Measurements from ENCODE around the gene PFKM. TPM values are rescaled to one million over a fixed set of nuclear protein-coding genes. Genes with fewer than 3 reads are reported as not detected.
A peak's percentile ranks its signal among the peaks of the same experiment; 100 is the strongest.

PFKM gene
- total and polyA plus RNA-seq, 9 of the 15 experiments (the other 6 are each of a cell fraction or from before 2014, with no cell fraction given), result 16.5 to 39.9 (median 31.7) TPM

DNA sequence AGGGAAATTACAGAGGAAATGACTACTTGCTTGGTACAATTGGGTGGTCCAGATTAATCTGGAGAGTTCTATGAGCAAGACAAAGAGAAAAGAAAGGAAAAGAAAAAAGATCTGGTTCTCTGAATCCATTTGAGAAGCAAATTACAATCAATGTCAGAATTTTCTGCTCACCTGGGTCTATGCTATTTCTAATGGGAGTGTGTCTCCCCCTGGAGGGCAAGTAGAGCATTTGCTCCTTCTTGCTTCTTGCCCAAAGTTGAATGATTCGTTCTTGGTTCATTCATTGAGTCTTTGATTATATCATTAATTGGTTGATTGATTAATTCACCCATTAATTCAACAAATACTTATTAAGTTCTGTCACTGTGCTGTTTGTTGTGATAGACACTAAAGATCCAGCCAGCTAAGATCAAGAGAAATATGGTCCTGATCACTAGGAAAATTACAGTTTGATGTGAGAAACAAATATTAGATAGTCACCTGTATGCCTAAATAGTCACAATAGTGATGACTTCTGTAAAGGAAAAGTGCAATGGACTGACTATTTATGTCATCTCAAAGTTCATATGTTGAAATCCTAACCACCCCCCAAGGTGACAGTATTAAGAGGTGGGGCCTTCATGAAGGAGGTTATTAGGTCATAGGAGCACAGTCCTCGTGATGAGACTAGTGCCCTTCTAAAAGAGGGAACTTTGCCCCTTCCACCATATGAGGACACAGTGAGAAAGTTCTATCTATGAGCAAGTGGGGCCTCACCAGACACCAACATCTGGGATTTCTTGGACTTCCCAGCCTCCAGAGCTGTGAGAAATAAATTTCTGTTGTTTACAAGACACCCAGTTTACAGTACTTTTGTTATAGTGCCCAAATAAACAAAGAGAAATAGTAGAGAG lies 46.2 kb downstream of the PFKM start:
- H3K36me3 ChIP-seq (ENCODE audit: control insufficient read depth, insufficient read depth, low read length), result no peaks in the 10 kb centered on the region
- no peaks in the 10 kb centered on the region for H4K20me1 ChIP-seq (replicated peaks; ENCODE audit: control insufficient read depth, insufficient read depth, low read length)
- 4% methylated on average over 2 of the region's 2 CpGs for WGBS (ENCODE audit: insufficient coverage, low coverage, missing lambda C conversion rate)
- no peaks in the 10 kb centered on the region for H3K27me3 ChIP-seq (ENCODE audit: control insufficient read depth in 2 of 2, insufficient read depth in 2 of 2, low read length in 2 of 2)
- H3K4me3 ChIP-seq, result no peak overlapping the region
- no TSS peak for BruUV-seq (replicated peaks)
- POLR2A ChIA-PET, result interaction anchor here (1.7 kb wide), 1 partner anchor 11 kb away, joined by 6 read pairs; no protein-coding TSS in a partner anchor
- in situ Hi-C loops (cut with MboI) (loop anchor here (10.0 kb wide), 1 partner anchor 201 kb away; the partner anchor contains the start of gene TMEM106C), intact Hi-C loops (cut with micrococcal nuclease) (loop anchor here (1.0 to 10.0 kb wide), 6 partner anchors 81 to 451 kb away; partner anchors contain the start of gene TMEM106C)
- H3K4me2 ChIP-seq (ENCODE audit: insufficient read depth, low read length), result no peak overlapping the region
- H3K9me3 ChIP-seq (replicated peaks; ENCODE audit: control insufficient read depth, insufficient read depth, low read depth, low read length), result no peaks in the 10 kb centered on the region
- DNase-seq (ENCODE audit: extremely low read depth in 1 of 4, low spot score in 3 of 4), result peak; percentile 58 to 77 (median 61)
- peak; percentile 82 for ATAC-seq
- no peak overlapping the region for H2AFZ ChIP-seq (ENCODE audit: low read depth, low read length)
- H3K27ac ChIP-seq (ENCODE audit: extremely low read depth, low read depth, low read length), result no peak overlapping the region
- H3K79me2 ChIP-seq (ENCODE audit: control insufficient read depth, insufficient read depth, low read length), result no peaks in the 10 kb centered on the region
- CTCF ChIA-PET (ENCODE audit: low intra/inter-chr PET ratio), result interaction anchor here (0.7 to 3.6 kb wide), 7 partner anchors 24 to 450 kb away, joined by 3 to 42 read pairs (median 3); partner anchors contain the start of gene TMEM106C
- no peaks in the 10 kb centered on the region; a peak in 2 of 5 replicates for H3K4me1 ChIP-seq (replicated peaks in 1 of 2; ENCODE audit: control insufficient read depth in 2 of 2, insufficient read depth in 2 of 2, low read length in 2 of 2)
- no peak overlapping the region for H3K9ac ChIP-seq (ENCODE audit: insufficient read depth in 1 of 2, low read depth in 2 of 2, low read length in 2 of 2)
- H3K9me1 ChIP-seq (ENCODE audit: control insufficient read depth, insufficient read depth, low read length), result no peaks in the 10 kb centered on the region
- FAIRE-seq, result peak; percentile 89
- TF ChIP-seq ARID2 (IDR thresholded peaks at IDR 0.05), result peak; percentile 53; the same call in 1 of the 2 replicates
- TF ChIP-seq MYC (IDR thresholded peaks at IDR 0.05; ENCODE audit: low read depth, low read length), result no peak
- TF ChIP-seq MYC (CRISPR knock-in tag; IDR thresholded peaks at IDR 0.05; ENCODE audit: borderline replicate concordance, low read depth), result no peak
- TF ChIP-seq ZSCAN32 (CRISPR knock-in tag; IDR thresholded peaks at IDR 0.05), result no peak
- TF ChIP-seq, protein P1, sequence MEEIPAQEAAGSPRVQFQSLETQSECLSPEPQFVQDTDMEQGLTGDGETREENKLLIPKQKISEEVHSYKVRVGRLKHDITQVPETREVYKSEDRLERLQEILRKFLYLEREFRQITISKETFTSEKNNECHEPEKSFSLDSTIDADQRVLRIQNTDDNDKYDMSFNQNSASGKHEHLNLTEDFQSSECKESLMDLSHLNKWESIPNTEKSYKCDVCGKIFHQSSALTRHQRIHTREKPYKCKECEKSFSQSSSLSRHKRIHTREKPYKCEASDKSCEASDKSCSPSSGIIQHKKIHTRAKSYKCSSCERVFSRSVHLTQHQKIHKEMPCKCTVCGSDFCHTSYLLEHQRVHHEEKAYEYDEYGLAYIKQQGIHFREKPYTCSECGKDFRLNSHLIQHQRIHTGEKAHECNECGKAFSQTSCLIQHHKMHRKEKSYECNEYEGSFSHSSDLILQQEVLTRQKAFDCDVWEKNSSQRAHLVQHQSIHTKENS (CRISPR knock-in tag; IDR thresholded peaks at IDR 0.05), result 0 out of 2 replicates have a peak, but pooled peaks have one; percentile 23
- no peak for TF ChIP-seq CCAR2 (IDR thresholded peaks at IDR 0.05; ENCODE audit: low read depth, low read length)
- no peak for TF ChIP-seq MAFG (tag; conservative IDR thresholded peaks at IDR 0.05)
- no peak for TF ChIP-seq SRSF3 (IDR thresholded peaks at IDR 0.05; ENCODE audit: insufficient read depth, low read length)
- no peak for TF ChIP-seq ADNP (tag; IDR thresholded peaks at IDR 0.05)
- no peak for TF ChIP-seq IFI16 (CRISPR knock-in tag; IDR thresholded peaks at IDR 0.05)
- TF ChIP-seq, protein P2, sequence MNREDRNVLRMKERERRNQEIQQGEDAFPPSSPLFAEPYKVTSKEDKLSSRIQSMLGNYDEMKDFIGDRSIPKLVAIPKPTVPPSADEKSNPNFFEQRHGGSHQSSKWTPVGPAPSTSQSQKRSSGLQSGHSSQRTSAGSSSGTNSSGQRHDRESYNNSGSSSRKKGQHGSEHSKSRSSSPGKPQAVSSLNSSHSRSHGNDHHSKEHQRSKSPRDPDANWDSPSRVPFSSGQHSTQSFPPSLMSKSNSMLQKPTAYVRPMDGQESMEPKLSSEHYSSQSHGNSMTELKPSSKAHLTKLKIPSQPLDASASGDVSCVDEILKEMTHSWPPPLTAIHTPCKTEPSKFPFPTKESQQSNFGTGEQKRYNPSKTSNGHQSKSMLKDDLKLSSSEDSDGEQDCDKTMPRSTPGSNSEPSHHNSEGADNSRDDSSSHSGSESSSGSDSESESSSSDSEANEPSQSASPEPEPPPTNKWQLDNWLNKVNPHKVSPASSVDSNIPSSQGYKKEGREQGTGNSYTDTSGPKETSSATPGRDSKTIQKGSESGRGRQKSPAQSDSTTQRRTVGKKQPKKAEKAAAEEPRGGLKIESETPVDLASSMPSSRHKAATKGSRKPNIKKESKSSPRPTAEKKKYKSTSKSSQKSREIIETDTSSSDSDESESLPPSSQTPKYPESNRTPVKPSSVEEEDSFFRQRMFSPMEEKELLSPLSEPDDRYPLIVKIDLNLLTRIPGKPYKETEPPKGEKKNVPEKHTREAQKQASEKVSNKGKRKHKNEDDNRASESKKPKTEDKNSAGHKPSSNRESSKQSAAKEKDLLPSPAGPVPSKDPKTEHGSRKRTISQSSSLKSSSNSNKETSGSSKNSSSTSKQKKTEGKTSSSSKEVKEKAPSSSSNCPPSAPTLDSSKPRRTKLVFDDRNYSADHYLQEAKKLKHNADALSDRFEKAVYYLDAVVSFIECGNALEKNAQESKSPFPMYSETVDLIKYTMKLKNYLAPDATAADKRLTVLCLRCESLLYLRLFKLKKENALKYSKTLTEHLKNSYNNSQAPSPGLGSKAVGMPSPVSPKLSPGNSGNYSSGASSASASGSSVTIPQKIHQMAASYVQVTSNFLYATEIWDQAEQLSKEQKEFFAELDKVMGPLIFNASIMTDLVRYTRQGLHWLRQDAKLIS (CRISPR knock-in tag; IDR thresholded peaks at IDR 0.05), result no peak
- TF ChIP-seq, protein P3, sequence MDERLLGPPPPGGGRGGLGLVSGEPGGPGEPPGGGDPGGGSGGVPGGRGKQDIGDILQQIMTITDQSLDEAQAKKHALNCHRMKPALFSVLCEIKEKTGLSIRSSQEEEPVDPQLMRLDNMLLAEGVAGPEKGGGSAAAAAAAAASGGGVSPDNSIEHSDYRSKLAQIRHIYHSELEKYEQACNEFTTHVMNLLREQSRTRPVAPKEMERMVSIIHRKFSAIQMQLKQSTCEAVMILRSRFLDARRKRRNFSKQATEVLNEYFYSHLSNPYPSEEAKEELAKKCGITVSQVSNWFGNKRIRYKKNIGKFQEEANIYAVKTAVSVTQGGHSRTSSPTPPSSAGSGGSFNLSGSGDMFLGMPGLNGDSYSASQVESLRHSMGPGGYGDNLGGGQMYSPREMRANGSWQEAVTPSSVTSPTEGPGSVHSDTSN (CRISPR knock-in tag; IDR thresholded peaks at IDR 0.05; ENCODE audit: low read depth), result no peak
- TF ChIP-seq, protein P3 (tag; conservative IDR thresholded peaks at IDR 0.05; ENCODE audit: low read depth), result 0 out of 2 replicates have a peak, but pooled peaks have one; percentile 25
